NCI-H2227 (cell line): ENCODE measurements around the gene STK10.

Experiments used
- DNase-seq: peaks from one replicate; lab custom pipeline; 2025; ENCODE audit not compliant: unreplicated experiment; lab: John Stamatoyannopoulos, UW

STK10 gene

GRCh38 chr5:172059661-172060100 is 128.3 kb downstream of the STK10 start:
- peak; percentile 7 for DNase-seq

GRCh38 chr5:172058088-172058487 is 129.9 kb downstream of the STK10 start:
- no peak for DNase-seq

GRCh38 chr5:172055996-172056395 is 132.0 kb downstream of the STK10 start:
- DNase-seq = no peak

GRCh38 chr5:172055421-172055820 is 132.6 kb downstream of the STK10 start:
- no peak for DNase-seq

- DNase-seq = no peak
Observed at GRCh38 chr5:172054611-172055153, 133.3 kb downstream of the STK10 start.

- no peak for DNase-seq
Observed at GRCh38 chr5:172052450-172053236, 135.4 kb downstream of the STK10 start.

- no peak for DNase-seq
Observed at GRCh38 chr5:172051643-172052339, 136.2 kb downstream of the STK10 start.

- DNase-seq = no peak
Observed at GRCh38 chr5:172050080-172050479, 137.9 kb downstream of the STK10 start.

GRCh38 chr5:172049226-172049796 is 138.7 kb downstream of the STK10 start:
- DNase-seq = no peak

- DNase-seq = no peak
Observed at GRCh38 chr5:172048539-172049101, 139.4 kb downstream of the STK10 start.

- no peak for DNase-seq
Observed at GRCh38 chr5:172048170-172048422, 139.9 kb downstream of the STK10 start.

- no peak for DNase-seq
Observed at GRCh38 chr5:172046593-172046992, 141.4 kb downstream of the STK10 start.

GRCh38 chr5:172045315-172045632 is 142.8 kb downstream of the STK10 start:
- no peak for DNase-seq

GRCh38 chr5:172044631-172045314 is 143.3 kb downstream of the STK10 start:
- no peak for DNase-seq

GRCh38 chr5:172043865-172044264 is 144.2 kb downstream of the STK10 start:
- no peak for DNase-seq

- no peak for DNase-seq
Observed at GRCh38 chr5:172042183-172042582, 145.8 kb downstream of the STK10 start.

- DNase-seq = no peak
Observed at GRCh38 chr5:172038167-172038566, 149.9 kb downstream of the STK10 start.

GRCh38 chr5:172035049-172035448 is 153.0 kb downstream of the STK10 start:
- no peak for DNase-seq

GRCh38 chr5:172031894-172032461 is 156.0 kb downstream of the STK10 start:
- DNase-seq = no peak

GRCh38 chr5:172029876-172030275 is 158.1 kb downstream of the STK10 start:
- no peak for DNase-seq

GRCh38 chr5:172028167-172028566 is 159.9 kb downstream of the STK10 start:
- no peak for DNase-seq
